Breast epithelium (tissue), 4 donors: ENCODE measurements around the gene UNK. TPM values are rescaled to one million over a fixed set of nuclear protein-coding genes. Genes with fewer than 3 reads are reported as not detected.

ENCODE experiments used
- DNase-seq, 2 donors: peaks; one replicate each; pipeline ENCODE4 v3.0.0-alpha.2; 2019; ENCODE audit warnings: low spot score in 2 of 2
- H3K27ac ChIP-seq, 2 donors: fragments of 200-600 bp; sonication (generic) in 1 of 2; one replicate each; pipeline ENCODE4 v1.5.1; 2016 to 2019; ENCODE audit warnings: mild to moderate bottlenecking in 1 of 2
- H3K27me3 ChIP-seq, 2 donors: fragments of 200-600 bp; sonication (generic) in 1 of 2; one replicate each; pipeline versions ENCODE4 v1.5.1 to v1.6.0; 2017 to 2019; ENCODE audit warnings: control low read depth in 1 of 2, mild to moderate bottlenecking in 1 of 2
- H3K36me3 ChIP-seq: fragments of 200-600 bp; one replicate; pipeline ENCODE4 v1.5.1; 2019
- H3K4me1 ChIP-seq, 2 donors: fragments of 200-600 bp; sonication (generic); one replicate each; pipeline ENCODE4 v1.5.1; 2016 to 2019; ENCODE audit warnings: control low read depth in 1 of 2
- H3K4me3 ChIP-seq, 3 donors: fragments of 200-600 bp; sonication (generic); 1 replicate in 2 of 3; 2 replicates in 1 of 3; pipeline ENCODE4 v1.5.1; 2016 to 2019; ENCODE audit warnings: mild to moderate bottlenecking in 3 of 3, moderate library complexity in 2 of 3
- H3K9me3 ChIP-seq, 2 donors: fragments of 200-600 bp; sonication (generic) in 1 of 2; one replicate each; pipeline ENCODE4 v1.5.1; 2016 to 2019; ENCODE audit warnings: control low read depth in 1 of 2
- CTCF ChIP-seq, 3 donors: fragments of 450-650 bp; IDR thresholded peaks; one replicate each; pipeline ENCODE4 v1.5.1; 2016 to 2017; ENCODE audit warnings: antibody characterized with exemption in 3 of 3, mild to moderate bottlenecking in 3 of 3, moderate library complexity in 3 of 3
- POLR2A ChIP-seq: fragments of 450-650 bp; IDR thresholded peaks from one replicate; pipeline ENCODE4 v1.6.1; 2016; ENCODE audit warnings: antibody characterized with exemption, mild to moderate bottlenecking, moderate library complexity
- POLR2AphosphoS5 ChIP-seq, 3 donors: sonication (generic); formaldehyde crosslinking; IDR thresholded peaks; one replicate each; pipeline ENCODE4 v1.6.1; 2017; ENCODE audit warnings: antibody characterized with exemption in 3 of 3
- intact Hi-C: fragments of 100-400 bp; cut with DNase I; formaldehyde crosslinking; loops from one replicate; pipeline ENCODE4 v1.15.1; 2023; ENCODE audit warnings: low total_unique reads
- total RNA-seq, 3 donors: library from RNA; depleted of rRNA; stranded (reverse); fragments of >200 nt; gene quantifications; one replicate each; pipeline ENCODE4 v1.1.0, GENCODE V29; 2016

UNK gene
- total RNA-seq, 3 donors from 2014 or later, result 18.7 to 43.3 (median 28.5) TPM

- peaks cover 3% of the 10 kb centered on the region for H3K36me3 ChIP-seq
- intact Hi-C loops, result no loop called here
- H3K4me1 ChIP-seq, result peaks cover 7 to 43% of the 10 kb centered on the region in 2 donors
- no peak overlapping the region for H3K4me3 ChIP-seq
- H3K27ac ChIP-seq, result peak overlapping the region; percentile 40 to 54
- no peak for TF ChIP-seq POLR2AphosphoS5 (IDR thresholded peaks at IDR 0.05)
- no peak for TF ChIP-seq POLR2A
- H3K9me3 ChIP-seq, result no peaks in the 10 kb centered on the region
- no peaks in the 10 kb centered on the region for H3K27me3 ChIP-seq
- no peak for DNase-seq
Observed at GRCh38 chr17:75825149-75825552, 40.5 kb downstream of the UNK start.

GRCh38 chr17:75825748-75826370, 41.3 kb downstream of the UNK start:
- H3K36me3 ChIP-seq, result no peaks in the 10 kb centered on the region

GRCh38 chr17:75826561-75827307, 42.1 kb downstream of the UNK start:
- H3K27me3 ChIP-seq, result no peaks in the 10 kb centered on the region
- H3K36me3 ChIP-seq, result no peaks in the 10 kb centered on the region
- H3K4me3 ChIP-seq, result no peak overlapping the region
- H3K27ac ChIP-seq, result peak overlapping the region; percentile 84 to 86
- intact Hi-C loops, result no loop called here
- DNase-seq, result no peak
- TF ChIP-seq POLR2A, result no peak
- TF ChIP-seq POLR2AphosphoS5 (IDR thresholded peaks at IDR 0.05), result no peak
- no peak for TF ChIP-seq CTCF (IDR thresholded peaks at IDR 0.05)
- peaks cover 7 to 43% of the 10 kb centered on the region in 2 donors for H3K4me1 ChIP-seq
- no peaks in the 10 kb centered on the region for H3K9me3 ChIP-seq

More at GRCh38 chr17:75825748-75826370, 41.3 kb downstream of the UNK start:
- H3K9me3 ChIP-seq, result no peaks in the 10 kb centered on the region
- peaks cover 7 to 43% of the 10 kb centered on the region in 2 donors for H3K4me1 ChIP-seq
- TF ChIP-seq POLR2AphosphoS5 (IDR thresholded peaks at IDR 0.05), result no peak
- TF ChIP-seq CTCF (IDR thresholded peaks at IDR 0.05), result no peak
- no peak for TF ChIP-seq POLR2A
- peak overlapping the region; percentile 34 to 54 for H3K27ac ChIP-seq
- H3K27me3 ChIP-seq, result no peaks in the 10 kb centered on the region
- DNase-seq, result no peak
- intact Hi-C loops, result no loop called here
- no peak overlapping the region for H3K4me3 ChIP-seq

GRCh38 chr17:75827308-75828075, 42.9 kb downstream of the UNK start:
- peaks cover 3 to 38% of the 10 kb centered on the region in 2 donors for H3K4me1 ChIP-seq
- TF ChIP-seq CTCF (IDR thresholded peaks at IDR 0.05) (peak; percentile 66 to 86 (median 66)), POLR2AphosphoS5 (IDR thresholded peaks at IDR 0.05) (peak; percentile 41 to 62 (median 46)), POLR2A (no peak)
- intact Hi-C loops, result no loop called here
- peak overlapping the region; percentile 84 to 86 for H3K27ac ChIP-seq
- DNase-seq, result peak in 1 of 2 donors; percentile 76
- H3K27me3 ChIP-seq, result no peaks in the 10 kb centered on the region
- H3K9me3 ChIP-seq, result no peaks in the 10 kb centered on the region
- no peaks in the 10 kb centered on the region for H3K36me3 ChIP-seq
- peak overlapping the region; percentile 24 to 57 (median 24) for H3K4me3 ChIP-seq

GRCh38 chr17:75828076-75828400, 43.4 kb downstream of the UNK start:
- Histone ChIP-seq H3K36me3 (no peaks in the 10 kb centered on the region), H3K27ac (peak overlapping the region; percentile 84 to 86), H3K27me3 (no peaks in the 10 kb centered on the region), H3K4me3 (peak overlapping the region; percentile 24 to 57 (median 24)), H3K4me1 (peaks cover 3 to 33% of the 10 kb centered on the region in 2 donors), H3K9me3 (no peaks in the 10 kb centered on the region)
- no peak for DNase-seq
- TF ChIP-seq POLR2AphosphoS5 (IDR thresholded peaks at IDR 0.05) (no peak), POLR2A (no peak)
- intact Hi-C loops, result no loop called here
